GM19193 (cell line): ENCODE measurements around the gene COMMD1.

Experiments used
- POLR2A ChIP-seq: IDR thresholded peaks from 4 replicates; pipeline ENCODE4 v1.6.1; 2011; ENCODE audit not compliant: insufficient read depth, insufficient read length; ENCODE audit errors: extremely low read depth

COMMD1 gene

DNA sequence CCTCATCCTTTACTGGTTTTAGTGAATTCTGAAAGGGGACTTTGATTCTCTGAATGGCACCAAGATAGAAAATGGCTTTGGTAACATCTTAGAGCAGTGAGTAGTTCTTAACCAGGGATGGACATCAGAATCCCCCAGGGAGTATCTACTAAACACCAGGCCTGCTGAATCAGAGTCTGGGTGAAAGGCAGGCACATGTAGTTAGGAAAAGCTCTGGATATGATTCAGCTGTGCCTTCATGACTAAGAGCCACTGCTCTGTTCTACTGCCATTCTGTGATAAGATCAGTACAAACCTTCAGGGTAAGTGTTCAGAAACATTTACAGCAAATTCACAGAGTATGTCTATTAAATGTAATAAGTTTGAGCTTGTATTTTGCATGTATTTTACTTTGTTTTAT lies 244.2 kb downstream of the COMMD1 start:
- TF ChIP-seq POLR2A = no peak

DNA sequence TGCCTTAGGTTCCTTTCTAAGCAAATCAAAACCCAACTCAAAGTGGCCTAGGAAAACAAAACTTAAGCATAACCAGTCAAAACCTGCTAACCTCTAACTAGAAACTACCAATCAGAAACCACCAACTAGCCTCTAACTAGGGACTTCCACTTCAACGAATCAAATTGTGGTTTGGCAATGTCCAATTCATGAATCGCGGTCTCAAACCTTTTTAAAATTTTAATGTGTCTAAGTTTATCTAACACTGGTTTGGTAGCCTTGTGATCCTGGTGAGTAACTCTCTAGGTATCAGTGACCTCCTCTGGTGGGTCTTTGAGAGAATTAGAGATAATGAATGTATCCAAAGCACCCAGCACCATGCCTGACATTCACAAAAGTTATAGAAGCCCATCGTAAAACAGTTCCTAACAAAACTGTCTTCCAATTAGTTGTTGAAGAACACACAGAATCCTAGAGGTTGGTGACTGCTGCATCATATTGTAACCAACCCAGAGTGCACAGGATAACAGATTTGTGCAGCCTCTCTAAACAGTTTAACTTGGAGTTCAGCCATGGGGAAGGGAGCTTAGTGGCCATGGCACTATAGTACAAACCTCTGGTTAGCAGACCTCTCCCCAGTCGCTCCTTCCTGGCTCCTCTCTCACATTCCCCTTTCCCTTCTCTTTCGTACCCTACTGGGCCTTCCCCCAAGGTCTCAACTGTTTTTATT lies 245.3 kb downstream of the COMMD1 start:
- TF ChIP-seq POLR2A = no peak

DNA sequence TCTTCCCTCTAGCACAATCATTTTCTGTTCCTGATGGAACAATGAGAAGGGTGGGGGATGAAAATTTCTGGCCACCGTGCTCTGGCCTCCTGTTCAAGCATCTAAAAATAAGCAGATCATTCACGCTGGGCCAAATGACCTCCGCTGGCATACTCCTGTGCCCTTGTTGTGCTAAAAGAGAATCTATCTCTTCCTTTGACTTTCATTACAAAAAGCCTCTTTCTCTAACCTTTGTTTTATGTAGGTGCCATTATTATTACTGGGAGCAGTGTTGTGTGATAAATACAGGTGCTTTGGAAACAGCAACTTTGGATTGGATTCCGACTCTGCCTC lies 245.8 kb downstream of the COMMD1 start:
- no peak for TF ChIP-seq POLR2A

DNA sequence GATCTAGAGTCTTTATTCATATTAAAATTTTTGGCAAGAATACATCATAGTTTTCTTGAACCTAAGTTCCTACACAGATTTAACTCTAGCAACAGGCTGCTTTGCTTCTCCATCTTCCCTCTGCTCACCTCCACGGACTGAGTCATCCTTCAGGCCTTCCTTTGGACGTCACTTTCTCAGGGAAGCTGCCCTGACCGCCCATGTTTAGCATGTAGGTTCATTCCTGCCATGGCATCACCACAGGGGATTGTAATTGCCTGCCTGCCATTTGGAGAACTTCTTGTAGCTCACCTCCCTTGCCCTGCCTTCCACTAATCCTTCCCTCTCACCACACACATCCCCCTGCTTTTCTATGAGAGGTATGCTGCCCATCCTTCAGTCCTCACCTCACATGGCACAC lies 246.5 kb downstream of the COMMD1 start:
- no peak for TF ChIP-seq POLR2A

DNA sequence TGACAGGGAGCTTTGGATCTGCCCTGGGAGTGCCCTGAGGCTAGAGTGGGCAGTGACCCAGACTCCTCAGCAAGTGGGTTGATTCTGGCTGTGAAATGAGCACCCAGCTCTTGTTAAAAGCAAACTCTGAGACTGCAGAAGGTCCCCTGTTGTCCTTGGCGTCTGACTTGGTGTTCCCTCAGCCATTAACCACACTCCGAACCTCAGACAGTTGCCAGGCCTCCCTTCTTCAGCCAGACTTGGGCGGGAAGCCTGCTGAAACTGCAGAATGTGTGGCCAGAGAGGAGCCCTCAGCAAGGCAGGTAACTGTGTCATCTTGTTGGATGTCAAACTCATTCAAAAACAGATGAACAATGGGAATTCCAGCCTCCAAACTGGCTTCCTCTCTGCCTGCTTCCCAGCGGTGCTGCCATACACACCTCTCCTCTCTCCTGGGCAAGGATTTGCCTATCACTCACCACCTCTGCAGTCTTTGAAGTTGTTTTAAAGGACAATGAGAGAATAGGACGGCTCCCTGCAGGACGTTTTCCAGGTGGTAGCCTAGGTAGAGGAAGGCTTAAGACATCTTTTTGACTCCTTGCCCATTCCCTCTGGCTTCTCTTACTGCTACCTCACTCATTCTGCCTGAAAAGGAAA lies 251.5 kb downstream of the COMMD1 start:
- no peak for TF ChIP-seq POLR2A

DNA sequence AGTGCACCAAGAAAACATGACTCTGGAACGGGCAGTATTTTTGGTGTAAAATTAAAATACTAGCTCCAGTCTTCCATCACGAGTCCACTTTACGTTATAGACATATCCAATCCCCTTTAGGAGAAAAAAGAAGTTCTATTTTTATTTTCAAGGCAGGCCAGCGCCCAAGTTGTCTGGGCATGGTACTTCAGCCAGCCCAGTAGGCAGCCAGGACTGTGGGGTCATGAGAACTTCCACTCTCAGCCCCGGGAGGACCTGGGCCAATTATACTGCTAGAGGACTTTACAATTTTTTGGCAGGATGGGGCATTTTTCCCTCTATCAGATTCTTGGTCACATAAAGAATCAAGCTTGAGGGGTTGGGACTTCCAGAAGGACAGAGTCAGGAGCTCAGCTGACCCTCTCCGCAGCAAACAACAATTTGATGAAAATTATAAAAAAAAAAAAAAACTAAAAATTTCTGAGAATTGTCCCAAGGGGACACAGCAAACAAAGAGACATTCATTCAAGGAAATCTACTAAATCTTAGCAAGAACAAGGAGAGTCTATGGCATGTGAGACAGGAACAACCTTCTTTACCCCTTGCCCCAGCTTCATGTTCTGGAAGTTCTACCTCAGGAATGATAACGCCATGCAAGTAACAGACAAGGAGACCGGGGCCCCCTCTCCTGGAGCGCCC lies 253.1 kb downstream of the COMMD1 start:
- TF ChIP-seq POLR2A = no peak

DNA sequence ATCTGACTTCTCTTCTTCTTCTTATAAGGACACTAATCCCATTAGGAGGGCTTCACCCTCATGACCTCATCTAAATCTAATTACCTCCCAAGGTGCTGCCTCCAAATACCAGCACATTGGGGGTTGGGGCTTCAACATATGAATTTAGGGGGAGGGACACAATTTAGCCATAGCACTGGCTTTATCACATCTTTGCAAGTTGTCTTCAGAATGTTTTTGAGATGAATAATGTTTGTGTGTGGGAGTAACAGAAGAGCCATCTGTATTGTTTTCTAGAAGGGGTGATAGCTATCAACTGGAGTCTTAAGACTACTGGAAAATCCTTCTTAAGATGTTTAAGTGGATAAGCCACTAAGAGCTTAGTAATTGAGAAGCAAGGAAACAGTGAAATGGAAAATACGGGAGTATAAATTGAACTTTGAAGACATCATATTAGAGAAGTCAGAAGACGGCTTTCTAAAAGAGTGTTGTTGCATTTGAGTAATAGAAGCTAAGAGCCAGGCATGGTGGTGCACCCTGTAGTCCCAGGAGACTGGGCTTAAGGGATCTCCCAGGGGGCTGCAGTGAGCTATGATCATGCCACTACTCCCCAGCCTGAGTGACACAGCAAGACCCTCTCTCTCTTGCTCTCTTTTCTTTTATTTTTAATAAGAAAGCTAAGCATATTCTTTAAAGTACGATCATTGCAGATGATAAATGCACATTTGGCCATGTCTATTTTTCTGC lies 257.8 kb downstream of the COMMD1 start:
- TF ChIP-seq POLR2A = no peak

DNA sequence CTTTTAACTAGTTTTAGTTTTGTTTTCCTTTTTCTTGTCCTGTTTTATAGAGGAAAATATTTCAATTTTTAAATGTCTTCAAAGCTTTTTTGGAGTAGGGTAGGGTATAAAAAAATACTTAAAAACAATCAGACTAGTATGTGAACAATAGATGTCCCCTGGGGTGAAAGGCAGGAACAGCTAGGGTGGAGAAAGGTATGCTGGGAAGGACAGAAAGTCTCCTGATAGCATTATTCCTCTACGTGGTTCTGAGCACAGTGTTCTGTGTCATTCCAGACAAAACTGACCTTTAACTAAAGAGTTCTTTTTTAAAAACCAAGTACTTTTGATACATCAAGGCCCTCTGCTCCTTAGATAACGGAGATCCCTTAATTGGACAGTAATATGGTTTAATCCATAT lies 258.4 kb downstream of the COMMD1 start:
- no peak for TF ChIP-seq POLR2A

DNA sequence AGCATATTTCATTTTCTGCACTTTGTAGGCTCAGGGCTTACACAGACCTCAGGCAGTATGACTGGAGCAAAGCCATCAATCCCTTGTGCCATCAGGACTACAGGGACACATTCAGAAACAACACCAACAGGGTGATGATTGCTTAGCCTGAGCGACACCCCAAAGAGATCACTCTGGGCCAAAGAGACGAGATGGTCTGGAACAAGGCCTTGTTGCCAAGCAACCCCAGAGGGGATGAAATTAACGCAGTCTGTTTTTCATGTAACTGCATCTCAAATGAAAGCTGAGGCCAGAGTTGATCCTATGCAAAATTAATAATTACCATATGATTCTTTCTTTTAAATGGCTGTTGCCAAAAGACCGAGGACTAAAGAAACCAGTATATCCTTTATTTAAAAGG lies 270.3 kb downstream of the COMMD1 start:
- TF ChIP-seq POLR2A = no peak

DNA sequence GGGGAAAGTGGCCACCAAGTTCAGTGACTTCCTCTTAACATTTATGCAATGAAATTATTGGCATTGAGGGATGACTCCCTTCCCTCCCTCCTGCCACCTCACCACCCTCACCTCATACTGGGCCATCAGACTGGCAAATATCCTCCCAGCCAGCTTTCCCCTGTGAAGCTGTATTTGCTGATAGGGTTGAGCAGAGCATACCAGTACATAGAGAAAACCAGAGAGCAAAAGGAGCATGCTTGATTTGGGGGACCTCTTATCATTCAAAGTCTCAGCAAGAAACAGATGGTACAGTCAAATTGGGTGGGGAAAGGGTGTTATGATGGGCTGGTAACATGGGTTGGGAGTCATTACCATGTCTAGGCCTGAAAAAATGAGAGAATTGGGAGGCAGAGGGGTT lies 271.3 kb downstream of the COMMD1 start:
- TF ChIP-seq POLR2A = no peak

DNA sequence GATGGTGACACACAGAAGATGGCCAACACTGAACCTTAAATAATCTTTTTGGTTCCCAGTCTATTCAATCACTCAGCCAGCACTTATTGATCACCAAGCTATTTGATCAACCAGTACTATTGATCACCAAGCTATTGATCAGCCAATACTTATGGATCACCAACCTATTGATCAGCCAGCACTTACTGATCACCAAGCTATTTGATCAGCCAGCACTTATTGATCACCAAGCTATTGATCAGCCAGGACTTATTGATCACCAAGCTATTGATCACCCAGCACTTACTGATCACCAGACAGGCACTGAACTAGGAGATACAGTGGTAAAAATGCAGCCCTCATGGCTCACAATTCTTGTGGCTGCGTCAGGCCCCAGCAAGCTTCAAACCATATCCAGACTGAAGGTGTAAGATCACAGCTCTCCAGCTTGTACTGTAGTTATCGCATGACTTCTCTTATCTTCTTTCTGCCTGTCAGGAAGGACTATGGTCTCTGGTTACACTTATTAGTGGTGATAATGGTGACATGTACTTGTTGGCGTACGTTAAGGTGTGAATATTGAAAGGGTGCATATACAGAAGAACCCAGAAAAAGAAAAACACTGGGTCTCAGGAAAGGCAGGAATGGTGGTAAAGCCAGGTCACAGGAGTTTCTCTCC lies 272.0 kb downstream of the COMMD1 start:
- TF ChIP-seq POLR2A = no peak

DNA sequence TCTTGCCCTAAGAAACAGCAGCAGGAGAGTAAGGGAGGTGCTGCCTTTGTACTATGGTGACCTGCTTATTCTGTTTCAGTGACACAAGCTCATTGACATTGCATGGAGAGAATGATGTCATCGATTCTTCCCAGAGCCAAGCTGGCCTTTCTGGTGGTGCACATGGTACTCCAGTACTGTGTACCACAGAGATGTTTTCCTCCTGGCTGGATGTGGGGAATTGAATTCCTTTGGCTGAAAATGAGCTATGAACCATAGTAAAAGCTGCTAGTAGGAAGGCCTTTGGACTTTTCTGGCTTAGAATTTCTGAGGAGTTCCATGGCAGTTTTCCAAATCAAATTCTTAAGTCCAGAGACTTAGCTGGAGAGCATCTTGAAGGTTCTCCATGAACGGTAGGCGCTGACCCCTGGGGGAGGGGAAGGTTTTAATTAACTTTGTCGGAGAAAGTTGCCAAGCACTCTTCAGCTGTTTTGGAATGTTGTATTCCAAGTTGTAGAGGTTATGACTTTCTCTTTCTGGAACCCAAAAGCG lies 273.3 kb downstream of the COMMD1 start:
- no peak for TF ChIP-seq POLR2A

DNA sequence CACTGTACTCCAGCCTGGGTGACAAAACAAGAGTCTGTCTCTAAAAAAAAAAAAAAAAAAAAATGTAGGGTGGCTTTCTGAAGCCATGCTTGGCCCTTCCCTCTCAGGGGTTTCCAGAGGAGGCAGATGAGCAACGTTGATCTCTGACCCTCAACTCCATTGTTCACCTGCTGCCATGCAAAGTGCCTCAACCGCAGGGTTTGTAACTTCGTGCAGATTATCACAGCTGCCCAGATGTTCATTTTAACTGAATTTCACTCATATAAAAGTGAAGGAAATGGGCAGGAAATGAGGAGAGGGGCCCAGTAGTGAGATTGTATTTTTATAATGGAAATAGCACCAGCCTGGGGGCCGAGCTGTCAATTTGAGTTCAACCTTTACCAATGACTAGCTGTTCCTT lies 275.5 kb downstream of the COMMD1 start:
- no peak for TF ChIP-seq POLR2A

DNA sequence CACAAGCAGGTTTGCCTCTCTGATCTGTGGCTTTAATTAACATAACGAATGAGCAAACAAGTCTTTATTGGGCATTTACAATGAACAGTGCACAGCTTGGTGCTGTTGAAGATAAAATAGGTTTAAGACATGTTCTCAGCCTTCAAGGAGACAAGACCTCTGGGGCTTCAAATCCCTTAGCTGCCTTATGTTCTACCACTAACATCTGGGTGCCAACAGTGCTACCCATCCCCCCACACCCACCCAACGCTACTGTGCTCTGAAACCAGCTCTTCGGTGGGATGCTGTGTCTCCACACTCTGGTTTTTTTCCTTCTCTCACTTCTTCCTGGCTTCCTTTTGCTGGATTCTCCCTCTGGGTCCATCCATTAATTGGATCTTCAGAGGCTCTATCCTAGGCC lies 276.4 kb downstream of the COMMD1 start:
- TF ChIP-seq POLR2A = no peak
